ENCODE results near the gene POLK. TPM values are rescaled to one million over a fixed set of nuclear protein-coding genes. Genes with fewer than 3 reads are reported as not detected.

The POLK gene
- total and polyA plus RNA-seq, 2 donors (not counting 3 experiments of a cell fraction or from before 2014, with no cell fraction given), result 5.1 to 27.3 TPM

DNA sequence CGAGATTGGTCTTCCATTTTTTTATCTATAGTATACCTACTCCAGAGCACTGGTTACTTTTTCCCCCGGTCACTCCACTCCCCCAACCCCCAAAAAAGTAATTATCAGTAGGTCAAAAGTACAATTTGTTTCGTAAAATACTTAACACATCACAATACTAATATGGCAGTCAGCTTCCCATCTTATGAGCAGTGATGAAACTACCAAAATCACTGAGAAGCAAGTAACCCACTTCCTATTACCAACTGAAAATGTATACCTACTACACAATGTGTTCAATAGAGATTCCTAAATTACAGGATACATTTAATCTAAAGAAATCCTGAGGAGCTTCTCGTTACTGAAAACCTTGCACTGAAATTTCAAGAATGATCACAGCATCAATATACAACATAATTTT lies 2.1 kb upstream of the POLK start:
- H3K9me3 ChIP-seq (replicated peaks; ENCODE audit: control insufficient read depth, insufficient read depth, low read length), result no peaks in the 10 kb centered on the region

More for the DNA sequence above, 2.1 kb upstream of the POLK start:
- FAIRE-seq (no peak), DNase-seq (ENCODE audit: low read depth, low spot score) (no peak)
- CTCF ChIA-PET, result interaction anchor here (1.0 to 2.9 kb wide), 4 partner anchors 40 to 666 kb away, joined by 3 to 27 read pairs (median 4); no protein-coding TSS in a partner anchor
- H3K4me1 ChIP-seq (ENCODE audit: control insufficient read depth, extremely low read depth, insufficient read depth, low read length), result peaks cover 22% of the 10 kb centered on the region
- H3K4me2 ChIP-seq (ENCODE audit: insufficient read depth, low read length), result peak overlapping the region; percentile 96
- dilution Hi-C loops (cut with MboI; ENCODE audit: extremely low pct_ligation_motif_present, low sequenced_read_pairs) (no loop called here), intact Hi-C loops (cut with micrococcal nuclease) (no loop called here)
- peaks cover 71% of the 10 kb centered on the region for H3K79me2 ChIP-seq (ENCODE audit: control insufficient read depth, insufficient read depth, low read length)
- no peaks in the 10 kb centered on the region for H3K36me3 ChIP-seq (ENCODE audit: control insufficient read depth in 2 of 2, extremely low read depth in 1 of 2, insufficient read depth in 2 of 2, low read length in 2 of 2)
- H3K27me3 ChIP-seq (ENCODE audit: control insufficient read depth in 2 of 2, insufficient read depth in 2 of 2, low read length in 2 of 2), result no peaks in the 10 kb centered on the region
- no TSS peak for BruUV-seq (replicated peaks)
- H3K9me1 ChIP-seq (replicated peaks; ENCODE audit: control insufficient read depth, extremely low read depth, insufficient read depth, low read length), result no peaks in the 10 kb centered on the region
- no peak overlapping the region for H2AFZ ChIP-seq (ENCODE audit: low read depth, low read length)
- peaks cover 4% of the 10 kb centered on the region for H4K20me1 ChIP-seq (replicated peaks; ENCODE audit: control insufficient read depth, extremely low read depth, insufficient read depth, low read length)
- TF ChIP-seq MAX (IDR thresholded peaks at IDR 0.05; ENCODE audit: insufficient read depth, insufficient read length), result no peak
- TF ChIP-seq GATA2 (IDR thresholded peaks at IDR 0.05; ENCODE audit: insufficient read depth, insufficient read length, low read depth, low read length), result no peak
- TF ChIP-seq POLR2A (IDR thresholded peaks at IDR 0.05; ENCODE audit: low read depth, low read length), result no peak
- TF ChIP-seq, protein P1, sequence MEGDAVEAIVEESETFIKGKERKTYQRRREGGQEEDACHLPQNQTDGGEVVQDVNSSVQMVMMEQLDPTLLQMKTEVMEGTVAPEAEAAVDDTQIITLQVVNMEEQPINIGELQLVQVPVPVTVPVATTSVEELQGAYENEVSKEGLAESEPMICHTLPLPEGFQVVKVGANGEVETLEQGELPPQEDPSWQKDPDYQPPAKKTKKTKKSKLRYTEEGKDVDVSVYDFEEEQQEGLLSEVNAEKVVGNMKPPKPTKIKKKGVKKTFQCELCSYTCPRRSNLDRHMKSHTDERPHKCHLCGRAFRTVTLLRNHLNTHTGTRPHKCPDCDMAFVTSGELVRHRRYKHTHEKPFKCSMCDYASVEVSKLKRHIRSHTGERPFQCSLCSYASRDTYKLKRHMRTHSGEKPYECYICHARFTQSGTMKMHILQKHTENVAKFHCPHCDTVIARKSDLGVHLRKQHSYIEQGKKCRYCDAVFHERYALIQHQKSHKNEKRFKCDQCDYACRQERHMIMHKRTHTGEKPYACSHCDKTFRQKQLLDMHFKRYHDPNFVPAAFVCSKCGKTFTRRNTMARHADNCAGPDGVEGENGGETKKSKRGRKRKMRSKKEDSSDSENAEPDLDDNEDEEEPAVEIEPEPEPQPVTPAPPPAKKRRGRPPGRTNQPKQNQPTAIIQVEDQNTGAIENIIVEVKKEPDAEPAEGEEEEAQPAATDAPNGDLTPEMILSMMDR (IDR thresholded peaks at IDR 0.05; ENCODE audit: extremely low read depth in 1 of 2, insufficient read depth in 1 of 2, low read depth in 1 of 2, low read length in 2 of 2), result no peak
- no peak for TF ChIP-seq JUN (IDR thresholded peaks at IDR 0.05; ENCODE audit: borderline replicate concordance, insufficient read depth, insufficient read length, low read depth)
- TF ChIP-seq MYC (IDR thresholded peaks at IDR 0.05; ENCODE audit: low read depth, low read length), result no peak
- TF ChIP-seq EZH2 (IDR thresholded peaks at IDR 0.05; ENCODE audit: borderline replicate concordance, low read depth, low read length, severe bottlenecking), result no peak
- no peak for TF ChIP-seq FOS (IDR thresholded peaks at IDR 0.05; ENCODE audit: borderline replicate concordance, insufficient read depth, low read length)
- TF ChIP-seq POLR2AphosphoS5 (IDR thresholded peaks at IDR 0.05; ENCODE audit: insufficient read depth, low read depth, low read length), result no peak
- POLR2A ChIA-PET, result no interaction called here
- H3K9ac ChIP-seq (replicated peaks; ENCODE audit: extremely low read depth, insufficient read depth, low read length), result no peak overlapping the region
- H3K4me3 ChIP-seq (replicated peaks in 1 of 3; ENCODE audit: insufficient read depth in 1 of 3, low read depth in 1 of 3, low read length in 3 of 3), result peak overlapping the region in 2 of 3 experiments; percentile 89 to 96
- no peak overlapping the region for H3K27ac ChIP-seq (ENCODE audit: insufficient read depth, low read depth, low read length)

All from endothelial cell of umbilical vein (primary cell).